Coronary artery (tissue), 2 donors: ENCODE data around the gene FBXW9.

Experiments used
- DNase-seq: peaks from one replicate; pipeline ENCODE4 v3.0.0-alpha.2; 2017; ENCODE audit warnings: low spot score
- H3K27ac ChIP-seq, 2 donors: fragments of 200-600 bp; sonication (generic); one replicate each; pipeline ENCODE4 v1.5.1; 2016 to 2019
- H3K4me3 ChIP-seq: fragments of 200-600 bp; sonication (generic); 2 replicates; pipeline ENCODE4 v1.5.1; 2016; ENCODE audit warnings: mild to moderate bottlenecking, moderate library complexity
- CTCF ChIP-seq: fragments of 200-600 bp; sonication (generic); IDR thresholded peaks from one replicate; pipeline ENCODE4 v1.5.1; 2019; ENCODE audit warnings: antibody characterized with exemption

Gene FBXW9

GRCh38 chr19:12664406-12665280 lies 31.8 kb downstream of the FBXW9 start:
- no peak for TF ChIP-seq CTCF
- H3K27ac ChIP-seq, result no peak overlapping the region

GRCh38 chr19:12660980-12661379 lies 35.5 kb downstream of the FBXW9 start:
- no peak overlapping the region for H3K27ac ChIP-seq
- no peak for DNase-seq
- no peak overlapping the region for H3K4me3 ChIP-seq
- TF ChIP-seq CTCF, result no peak

More at GRCh38 chr19:12664406-12665280, 31.8 kb downstream of the FBXW9 start:
- no peak overlapping the region for H3K4me3 ChIP-seq
- no peak for DNase-seq

- TF ChIP-seq CTCF, result no peak
- no peak for DNase-seq
- Histone ChIP-seq H3K4me3 (no peak overlapping the region), H3K27ac (no peak overlapping the region)
Observed at GRCh38 chr19:12657966-12658365, 38.5 kb downstream of the FBXW9 start.

- no peak overlapping the region for H3K27ac ChIP-seq
- no peak for TF ChIP-seq CTCF
- H3K4me3 ChIP-seq, result no peak overlapping the region
- DNase-seq, result no peak
Observed at GRCh38 chr19:12656899-12657571, 39.4 kb downstream of the FBXW9 start.

GRCh38 chr19:12655546-12655945 lies 40.9 kb downstream of the FBXW9 start:
- Histone ChIP-seq H3K4me3 (no peak overlapping the region), H3K27ac (no peak overlapping the region)
- no peak for TF ChIP-seq CTCF
- no peak for DNase-seq

GRCh38 chr19:12652219-12652618 lies 44.2 kb downstream of the FBXW9 start:
- DNase-seq, result no peak
- no peak for TF ChIP-seq CTCF
- no peak overlapping the region for H3K4me3 ChIP-seq
- H3K27ac ChIP-seq, result no peak overlapping the region

GRCh38 chr19:12649941-12650340 lies 46.5 kb downstream of the FBXW9 start:
- Histone ChIP-seq H3K27ac (no peak overlapping the region), H3K4me3 (no peak overlapping the region)
- TF ChIP-seq CTCF, result no peak
- no peak for DNase-seq
